Upper lobe of right lung (tissue), 1 donor: ENCODE data around the gene ISYNA1. TPM values are rescaled to one million over a fixed set of nuclear protein-coding genes. Genes with fewer than 3 reads are reported as not detected.

ENCODE experiments used
- ATAC-seq: fragments of 200-7000 bp; cut with Tn5 transposase; one replicate; pipeline ENCODE4 v1.9.1; 2020; ENCODE audit warnings: mild to moderate bottlenecking, moderate library complexity
- DNase-seq: peaks from one replicate; pipeline ENCODE4 v3.0.0-alpha.2; 2020
- H3K27ac ChIP-seq: fragments of 200-600 bp; one replicate; pipeline ENCODE4 v1.8.0; 2022
- H3K27me3 ChIP-seq: fragments of 200-600 bp; one replicate; pipeline ENCODE4 v1.8.0; 2022; ENCODE audit warnings: mild to moderate bottlenecking
- H3K36me3 ChIP-seq: fragments of 200-600 bp; one replicate; pipeline ENCODE4 v1.8.0; 2022
- H3K4me1 ChIP-seq: fragments of 200-600 bp; one replicate; pipeline ENCODE4 v1.8.0; 2022
- H3K4me3 ChIP-seq: fragments of 200-600 bp; one replicate; pipeline ENCODE4 v1.8.0; 2022; ENCODE audit warnings: mild to moderate bottlenecking
- H3K9me3 ChIP-seq: fragments of 200-600 bp; one replicate; pipeline ENCODE4 v1.8.0; 2022
- intact Hi-C: fragments of 100-400 bp; cut with DNase I; formaldehyde crosslinking; loops from one replicate; pipeline ENCODE4 v1.11.0; 2022
- total RNA-seq: library from RNA; stranded (reverse); fragmentation: NEBNext Ultra II Directional; extraction: Animal tissue kit (Norgen Biotek cat#: 25700); gene quantifications from one replicate; pipeline ENCODE4 v1.2.1, GENCODE V29; 2021
- TF ChIP-seq, protein P1 (sequence below): fragments of 200-600 bp; IDR thresholded peaks from one replicate; pipeline ENCODE4 v1.8.0; 2022; ENCODE audit warnings: antibody characterized with exemption
- donor health status: DM: no; HTN: yes; CAD: no; lungs with severe emphysema.

The ISYNA1 gene
- total RNA-seq, 1 donor from 2014 or later, result 34.6 TPM

- Histone ChIP-seq H3K36me3 (peaks cover 34% of the 10 kb centered on the region), H3K27me3 (no peaks in the 10 kb centered on the region), H3K27ac (no peak overlapping the region), H3K9me3 (no peaks in the 10 kb centered on the region), H3K4me1 (peaks cover 14% of the 10 kb centered on the region), H3K4me3 (no peak overlapping the region)
- TF ChIP-seq, protein P1, sequence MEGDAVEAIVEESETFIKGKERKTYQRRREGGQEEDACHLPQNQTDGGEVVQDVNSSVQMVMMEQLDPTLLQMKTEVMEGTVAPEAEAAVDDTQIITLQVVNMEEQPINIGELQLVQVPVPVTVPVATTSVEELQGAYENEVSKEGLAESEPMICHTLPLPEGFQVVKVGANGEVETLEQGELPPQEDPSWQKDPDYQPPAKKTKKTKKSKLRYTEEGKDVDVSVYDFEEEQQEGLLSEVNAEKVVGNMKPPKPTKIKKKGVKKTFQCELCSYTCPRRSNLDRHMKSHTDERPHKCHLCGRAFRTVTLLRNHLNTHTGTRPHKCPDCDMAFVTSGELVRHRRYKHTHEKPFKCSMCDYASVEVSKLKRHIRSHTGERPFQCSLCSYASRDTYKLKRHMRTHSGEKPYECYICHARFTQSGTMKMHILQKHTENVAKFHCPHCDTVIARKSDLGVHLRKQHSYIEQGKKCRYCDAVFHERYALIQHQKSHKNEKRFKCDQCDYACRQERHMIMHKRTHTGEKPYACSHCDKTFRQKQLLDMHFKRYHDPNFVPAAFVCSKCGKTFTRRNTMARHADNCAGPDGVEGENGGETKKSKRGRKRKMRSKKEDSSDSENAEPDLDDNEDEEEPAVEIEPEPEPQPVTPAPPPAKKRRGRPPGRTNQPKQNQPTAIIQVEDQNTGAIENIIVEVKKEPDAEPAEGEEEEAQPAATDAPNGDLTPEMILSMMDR, result no peak
- DNase-seq, result no peak
- intact Hi-C loops, result loop anchor here (10.0 kb wide), 1 partner anchor 397 kb away; no protein-coding TSS in a partner anchor
- ATAC-seq, result no peak
Measured at GRCh38 chr19:18457483-18458331, 19.8 kb upstream of the ISYNA1 start.

- DNase-seq (no peak), ATAC-seq (no peak)
- no peak overlapping the region for H3K4me3 ChIP-seq
- H3K36me3 ChIP-seq, result peaks cover 36% of the 10 kb centered on the region
- H3K27ac ChIP-seq, result no peak overlapping the region
- TF ChIP-seq, protein P1, result no peak
- H3K27me3 ChIP-seq, result no peaks in the 10 kb centered on the region
- intact Hi-C loops, result loop anchor here (10.0 kb wide), 1 partner anchor 398 kb away; no protein-coding TSS in a partner anchor
- H3K4me1 ChIP-seq, result peaks cover 14% of the 10 kb centered on the region
- H3K9me3 ChIP-seq, result no peaks in the 10 kb centered on the region
Measured at GRCh38 chr19:18456974-18457373, 19.0 kb upstream of the ISYNA1 start.

DNA sequence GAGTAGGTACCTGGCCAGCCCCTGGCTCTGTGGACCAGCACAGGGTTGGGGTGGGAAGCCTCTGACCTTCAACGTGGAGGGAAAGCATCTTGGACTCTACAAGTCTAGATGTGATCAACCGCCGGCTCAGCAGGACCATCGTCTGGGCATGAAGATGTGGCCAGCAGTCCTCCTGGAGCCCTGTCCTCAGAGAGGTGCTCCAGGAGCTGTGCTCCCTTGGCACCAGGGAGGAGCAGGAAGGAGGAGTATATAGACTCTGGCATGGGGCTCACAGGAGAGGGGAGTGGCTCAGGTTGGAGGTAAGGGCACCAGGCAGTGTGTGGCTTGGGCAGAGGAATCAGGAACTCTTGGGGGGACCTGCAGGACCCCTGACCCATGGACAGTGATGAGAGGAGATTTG is 18.3 kb upstream of the ISYNA1 start:
- peaks cover 38% of the 10 kb centered on the region for H3K36me3 ChIP-seq
- TF ChIP-seq, protein P1, result no peak

DNA sequence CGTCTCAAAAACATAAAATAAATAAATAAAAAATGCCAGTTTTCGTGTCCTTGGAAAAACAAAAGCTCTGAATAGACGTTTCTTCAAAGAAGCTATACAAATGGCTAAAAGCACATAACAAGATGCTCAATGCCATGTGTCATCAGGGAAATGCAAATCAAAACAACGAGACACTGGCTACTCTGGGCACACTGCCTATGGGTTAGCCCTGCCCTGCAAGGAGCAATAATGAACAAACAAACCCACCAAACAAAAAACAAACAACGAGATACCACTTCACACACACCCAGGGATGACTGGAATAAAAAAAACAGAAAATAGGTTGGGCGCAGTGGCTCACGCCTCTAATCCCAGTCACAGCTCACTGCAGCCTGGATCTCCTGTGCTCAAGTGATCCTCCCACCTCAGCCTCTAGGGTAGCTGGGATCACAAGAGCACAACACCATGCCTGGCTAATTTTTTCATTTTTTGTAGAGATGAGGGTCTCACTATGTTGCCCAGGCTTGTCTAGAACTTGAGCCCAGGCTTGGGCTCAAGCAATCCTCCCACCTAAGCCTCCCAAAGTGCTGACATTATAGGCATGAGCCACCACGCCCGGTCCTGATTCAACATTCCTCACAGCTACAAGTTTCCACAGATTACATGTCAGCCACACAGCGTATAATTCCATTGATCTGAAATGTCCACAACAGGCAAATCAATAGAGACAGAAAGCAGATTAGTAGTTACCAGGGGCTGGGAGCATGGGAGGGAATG is 15.5 kb upstream of the ISYNA1 start:
- Histone ChIP-seq H3K9me3 (no peaks in the 10 kb centered on the region), H3K27ac (no peak overlapping the region), H3K4me3 (no peak overlapping the region), H3K4me1 (peaks cover 4% of the 10 kb centered on the region), H3K27me3 (no peaks in the 10 kb centered on the region), H3K36me3 (peaks cover 52% of the 10 kb centered on the region)
- DNase-seq (no peak), ATAC-seq (no peak)
- intact Hi-C loops, result loop anchor here (10.0 kb wide), 1 partner anchor 401 kb away; no protein-coding TSS in a partner anchor
- TF ChIP-seq, protein P1, result no peak

More for the DNA sequence above, 18.3 kb upstream of the ISYNA1 start:
- DNase-seq, result no peak
- intact Hi-C loops, result loop anchor here (10.0 kb wide), 1 partner anchor 399 kb away; no protein-coding TSS in a partner anchor
- H3K4me3 ChIP-seq, result no peak overlapping the region
- ATAC-seq, result no peak
- no peaks in the 10 kb centered on the region for H3K27me3 ChIP-seq
- H3K27ac ChIP-seq, result no peak overlapping the region
- no peaks in the 10 kb centered on the region for H3K9me3 ChIP-seq
- H3K4me1 ChIP-seq, result peaks cover 14% of the 10 kb centered on the region

GRCh38 chr19:18452386-18452785 is 14.5 kb upstream of the ISYNA1 start:
- ATAC-seq (no peak), DNase-seq (no peak)
- Histone ChIP-seq H3K36me3 (peaks cover 49% of the 10 kb centered on the region), H3K9me3 (no peaks in the 10 kb centered on the region), H3K27me3 (no peaks in the 10 kb centered on the region), H3K4me3 (no peak overlapping the region), H3K4me1 (peaks cover 4% of the 10 kb centered on the region), H3K27ac (no peak overlapping the region)
- intact Hi-C loops, result loop anchor here (10.0 kb wide), 1 partner anchor 402 kb away; no protein-coding TSS in a partner anchor
- TF ChIP-seq, protein P1, result no peak
